Right lobe of liver (tissue), 6 donors: Measurements from ENCODE around the gene C1QTNF6. TPM values are rescaled to one million over a fixed set of nuclear protein-coding genes. Genes with fewer than 3 reads are reported as not detected.
A peak's percentile ranks its signal among the peaks of the same experiment; 100 is the strongest.
"Not testable (repeated sequence)": the region's sequence is repeated elsewhere in the genome, so short reads cannot be mapped to it uniquely, and the experiment has no call there.

Experiments used
- ATAC-seq, 4 donors: fragments of 200-7000 bp; cut with Tn5 transposase; one replicate each; pipeline ENCODE4 v1.9.1; 2020; ENCODE audit warnings: mild to moderate bottlenecking in 4 of 4, moderate library complexity in 4 of 4
- DNase-seq, 3 donors: peaks; one replicate each; pipeline ENCODE4 v3.0.0-alpha.2; 2020
- H3K27ac ChIP-seq, 3 donors: fragments of 200-600 bp; one replicate each; pipeline ENCODE4 v1.8.0; 2022
- H3K27me3 ChIP-seq, 2 donors: fragments of 200-600 bp; one replicate each; pipeline ENCODE4 v1.8.0; 2022
- H3K36me3 ChIP-seq, 4 donors: fragments of 200-600 bp; sonication (generic) in 1 of 4; one replicate each; pipeline versions ENCODE4 v1.5.1 to v1.8.0; 2017 to 2022; ENCODE audit warnings: control low read depth in 1 of 4
- H3K4me1 ChIP-seq, 4 donors: fragments of 200-600 bp; sonication (generic) in 1 of 4; one replicate each; pipeline versions ENCODE4 v1.5.1 to v1.8.0; 2017 to 2022; ENCODE audit warnings: control low read depth in 1 of 4
- H3K4me3 ChIP-seq, 3 donors: fragments of 200-600 bp; one replicate each; pipeline ENCODE4 v1.8.0; 2022
- H3K9me3 ChIP-seq, 4 donors: fragments of 200-600 bp; sonication (generic) in 1 of 4; one replicate each; pipeline versions ENCODE4 v1.5.1 to v1.8.0; 2017 to 2022; ENCODE audit warnings: control low read depth in 1 of 4
- POLR2A ChIP-seq: fragments of 450-650 bp; IDR thresholded peaks from one replicate; pipeline ENCODE4 v1.6.1; 2017; ENCODE audit warnings: antibody characterized with exemption, mild to moderate bottlenecking
- WGBS: methylation state at CpG from one replicate; pipeline ENCODE4 v1.1.6; 2018; ENCODE audit warnings: low coverage, low lambda C conversion rate; ENCODE audit not compliant: insufficient coverage; ENCODE audit errors: missing lambda C conversion rate; 5-methylcytosine and 5-hydroxymethylcytosine counted together
- intact Hi-C, 2 donors: fragments of 100-400 bp; cut with DNase I; formaldehyde crosslinking; loops; one replicate each; pipeline versions ENCODE4 v1.11.2 to v1.14.1; 2022
- total RNA-seq, 6 experiments: library from RNA; depleted of rRNA in 2 of 6; stranded (reverse); fragments of >200 nt in 2 of 6; fragmentation: NEBNext Ultra II Directional in 3 of 6; extraction: Animal tissue kit (Norgen Biotek cat#: 25700) in 3 of 6; gene quantifications; one replicate each; pipeline versions ENCODE4 v1.1.0 to v1.2.4, GENCODE V29; 2016 to 2023
- TF ChIP-seq, protein P1 (sequence below), 4 donors: fragments of 200-600 bp in 3 of 4; fragments of 450-650 bp in 1 of 4; IDR thresholded peaks; one replicate each; pipeline versions ENCODE4 v1.5.1 to v1.8.0; 2016 to 2022; ENCODE audit warnings: antibody characterized with exemption in 4 of 4, mild to moderate bottlenecking in 2 of 4
- donor health status: DM: no; HTN: yes; CAD: no.
- donor health status: DM: no; HTN: no; CAD: no.
- donor health status: DM: no; HTN: no; CAD: no.
- donor health status: DM: no; HTN: yes; CAD: no.
- donor health status: DM: no; HTN: yes; CAD: no.

C1QTNF6 gene
- total RNA-seq, 6 experiments from 2014 or later: 3.3 to 12.6 (median 6.3) TPM

DNA sequence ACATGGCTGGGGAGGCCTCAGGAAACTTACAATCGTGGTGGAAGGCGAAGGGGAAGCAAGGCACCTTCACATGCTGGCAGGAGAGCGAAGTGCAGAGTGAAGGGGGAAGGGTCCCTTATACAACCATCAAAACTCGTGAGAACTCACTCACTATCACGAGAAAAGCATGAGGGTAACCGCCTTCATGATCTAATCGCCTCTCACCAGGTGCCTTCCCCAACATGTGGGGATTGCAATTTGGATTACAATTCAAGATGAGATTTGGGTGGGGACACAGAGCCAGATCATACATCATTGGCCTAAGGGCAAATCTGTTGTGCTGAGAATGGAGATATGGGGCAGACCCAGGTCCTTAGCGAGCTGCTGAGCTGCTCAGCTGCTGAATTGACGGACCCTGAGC, 13.1 kb downstream of the C1QTNF6 start:
- ATAC-seq: no peak
- peaks cover 0 to 21% (median 10%) of the 10 kb centered on the region in 4 donors for H3K4me1 ChIP-seq
- WGBS: 88% methylated on average over 3 of the region's 9 CpGs

DNA sequence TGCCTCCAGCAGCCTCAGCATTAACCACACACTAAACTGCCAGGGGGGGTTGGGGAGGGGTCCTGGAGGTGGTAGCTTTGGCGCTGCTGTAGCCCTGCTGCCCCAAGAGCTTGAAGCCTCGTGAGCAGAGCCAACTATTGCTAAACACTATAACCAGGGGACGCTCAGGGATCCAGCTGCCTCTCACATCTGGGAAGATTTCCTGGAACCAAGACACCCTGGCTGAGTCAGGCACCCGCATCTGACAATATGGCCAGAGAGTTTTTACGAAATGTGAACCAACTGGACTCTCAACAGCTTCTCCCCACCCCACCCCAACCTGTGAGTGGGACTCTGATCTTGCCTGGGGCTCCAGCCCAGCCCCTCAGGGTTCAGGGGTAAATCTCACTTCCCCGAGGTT, 14.3 kb downstream of the C1QTNF6 start:
- no peak for TF ChIP-seq POLR2A
- TF ChIP-seq, protein P1, sequence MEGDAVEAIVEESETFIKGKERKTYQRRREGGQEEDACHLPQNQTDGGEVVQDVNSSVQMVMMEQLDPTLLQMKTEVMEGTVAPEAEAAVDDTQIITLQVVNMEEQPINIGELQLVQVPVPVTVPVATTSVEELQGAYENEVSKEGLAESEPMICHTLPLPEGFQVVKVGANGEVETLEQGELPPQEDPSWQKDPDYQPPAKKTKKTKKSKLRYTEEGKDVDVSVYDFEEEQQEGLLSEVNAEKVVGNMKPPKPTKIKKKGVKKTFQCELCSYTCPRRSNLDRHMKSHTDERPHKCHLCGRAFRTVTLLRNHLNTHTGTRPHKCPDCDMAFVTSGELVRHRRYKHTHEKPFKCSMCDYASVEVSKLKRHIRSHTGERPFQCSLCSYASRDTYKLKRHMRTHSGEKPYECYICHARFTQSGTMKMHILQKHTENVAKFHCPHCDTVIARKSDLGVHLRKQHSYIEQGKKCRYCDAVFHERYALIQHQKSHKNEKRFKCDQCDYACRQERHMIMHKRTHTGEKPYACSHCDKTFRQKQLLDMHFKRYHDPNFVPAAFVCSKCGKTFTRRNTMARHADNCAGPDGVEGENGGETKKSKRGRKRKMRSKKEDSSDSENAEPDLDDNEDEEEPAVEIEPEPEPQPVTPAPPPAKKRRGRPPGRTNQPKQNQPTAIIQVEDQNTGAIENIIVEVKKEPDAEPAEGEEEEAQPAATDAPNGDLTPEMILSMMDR (IDR thresholded peaks at IDR 0.05): no peak
- ATAC-seq (no peak), DNase-seq (peak in 2 of 3 donors; percentile 24 to 25)
- intact Hi-C loops: no loop called here
- Histone ChIP-seq H3K4me3 (no peak overlapping the region), H3K36me3 (no peaks in the 10 kb centered on the region), H3K27ac (no peak overlapping the region), H3K9me3 (no peaks in the 10 kb centered on the region), H3K4me1 (peaks cover 0 to 12% (median 7%) of the 10 kb centered on the region in 4 donors), H3K27me3 (no peaks in the 10 kb centered on the region)
- 92% methylated on average over 2 of the region's 6 CpGs for WGBS

More for the DNA sequence above, 13.1 kb downstream of the C1QTNF6 start:
- TF ChIP-seq POLR2A: no peak
- TF ChIP-seq, protein P1 (IDR thresholded peaks at IDR 0.05): no peak
- peak in 1 of 3 donors; percentile 22 for DNase-seq
- H3K27me3 ChIP-seq: no peaks in the 10 kb centered on the region
- no peak overlapping the region for H3K27ac ChIP-seq
- no peak overlapping the region for H3K4me3 ChIP-seq
- no peaks in the 10 kb centered on the region for H3K9me3 ChIP-seq
- intact Hi-C loops: no loop called here
- H3K36me3 ChIP-seq: no peaks in the 10 kb centered on the region

DNA sequence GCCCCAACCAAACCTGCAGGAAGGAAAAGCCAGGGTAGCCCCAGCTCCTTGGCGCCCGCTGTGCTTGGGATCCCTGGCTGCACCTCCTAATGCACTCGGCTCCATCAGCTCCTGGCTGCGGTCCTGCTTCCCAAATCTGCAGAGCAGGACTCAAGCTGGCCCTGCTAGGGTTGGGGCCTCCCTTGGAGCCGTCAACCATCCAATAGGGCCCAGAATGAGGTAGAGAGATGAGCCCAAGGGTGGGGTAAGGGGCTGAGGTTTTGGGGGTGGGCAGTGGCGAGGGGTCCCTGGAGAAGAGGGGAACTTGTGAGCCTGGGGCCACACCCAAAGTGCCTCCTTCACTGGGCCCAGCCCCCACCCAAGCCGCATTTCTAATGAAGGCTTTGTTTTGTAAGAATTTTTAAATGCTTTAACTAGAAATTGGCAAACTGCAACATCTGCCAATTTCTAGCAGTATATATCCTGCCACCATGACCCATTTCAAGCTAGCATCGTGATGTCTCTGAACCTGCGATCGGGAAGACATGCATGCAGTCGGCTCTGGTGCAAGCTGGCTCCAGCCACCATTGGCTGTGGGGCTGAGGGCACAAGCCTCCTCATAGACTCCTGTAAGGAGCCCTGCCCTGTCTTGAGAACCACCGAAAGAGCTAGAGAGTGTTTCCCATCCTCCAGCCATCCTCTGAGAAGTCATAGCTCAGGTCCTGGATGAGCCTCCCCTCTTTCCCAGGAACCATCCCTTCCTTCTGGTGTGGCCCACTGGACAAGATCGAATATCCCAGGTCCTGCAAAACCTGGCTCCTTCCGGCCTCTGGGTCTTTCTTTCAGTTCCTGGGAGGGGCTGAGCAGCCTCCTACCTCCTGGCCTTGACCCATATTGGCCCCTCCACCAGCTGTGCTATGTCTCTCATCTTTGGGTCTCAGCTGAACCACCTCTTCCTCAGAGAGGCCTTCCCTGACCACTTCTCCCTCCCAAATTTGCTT, 15.5 kb downstream of the C1QTNF6 start:
- Histone ChIP-seq H3K27me3 (no peaks in the 10 kb centered on the region), H3K36me3 (no peaks in the 10 kb centered on the region), H3K4me1 (peaks cover 0 to 10% (median 5%) of the 10 kb centered on the region in 4 donors), H3K27ac (no peak overlapping the region), H3K4me3 (no peak overlapping the region), H3K9me3 (no peaks in the 10 kb centered on the region)
- intact Hi-C loops: no loop called here
- DNase-seq (peak in 2 of 3 donors; percentile 31 to 39), ATAC-seq (no peak)
- WGBS: 84% methylated on average over 11 of the region's 14 CpGs
- TF ChIP-seq, protein P1 (IDR thresholded peaks at IDR 0.05): no peak
- TF ChIP-seq POLR2A: no peak

DNA sequence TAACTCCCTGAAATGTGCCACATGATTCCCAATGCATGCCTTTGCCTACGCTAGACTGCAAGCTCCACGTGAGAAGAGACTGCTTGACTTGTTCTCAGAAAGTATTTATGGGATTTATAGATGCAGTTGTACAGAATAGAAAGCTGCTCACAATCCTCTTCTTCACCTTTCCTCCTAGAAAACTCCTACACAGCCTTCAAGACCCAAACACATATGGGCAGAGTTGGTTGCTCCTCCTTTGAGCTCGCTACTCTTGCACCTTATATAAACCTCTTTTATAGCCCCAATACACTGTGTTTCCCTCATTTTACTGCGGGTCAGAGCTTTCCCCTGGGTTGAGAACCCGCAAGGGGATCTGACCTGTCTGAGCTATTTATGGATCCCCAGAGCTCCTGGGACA, 16.4 kb downstream of the C1QTNF6 start:
- no peak overlapping the region for H3K27ac ChIP-seq
- no peaks in the 10 kb centered on the region for H3K27me3 ChIP-seq
- H3K36me3 ChIP-seq: no peaks in the 10 kb centered on the region
- no peak for ATAC-seq
- intact Hi-C loops: no loop called here
- peak in 1 of 3 donors; percentile 13 for DNase-seq
- whole genome bisulfite sequencing: 94% methylated on average over 3 of the region's 5 CpGs
- H3K4me1 ChIP-seq: peaks cover 0 to 16% (median 8%) of the 10 kb centered on the region in 4 donors
- TF ChIP-seq, protein P1 (IDR thresholded peaks at IDR 0.05): no peak
- TF ChIP-seq POLR2A: no peak
- no peak overlapping the region for H3K4me3 ChIP-seq
- no peaks in the 10 kb centered on the region for H3K9me3 ChIP-seq

DNA sequence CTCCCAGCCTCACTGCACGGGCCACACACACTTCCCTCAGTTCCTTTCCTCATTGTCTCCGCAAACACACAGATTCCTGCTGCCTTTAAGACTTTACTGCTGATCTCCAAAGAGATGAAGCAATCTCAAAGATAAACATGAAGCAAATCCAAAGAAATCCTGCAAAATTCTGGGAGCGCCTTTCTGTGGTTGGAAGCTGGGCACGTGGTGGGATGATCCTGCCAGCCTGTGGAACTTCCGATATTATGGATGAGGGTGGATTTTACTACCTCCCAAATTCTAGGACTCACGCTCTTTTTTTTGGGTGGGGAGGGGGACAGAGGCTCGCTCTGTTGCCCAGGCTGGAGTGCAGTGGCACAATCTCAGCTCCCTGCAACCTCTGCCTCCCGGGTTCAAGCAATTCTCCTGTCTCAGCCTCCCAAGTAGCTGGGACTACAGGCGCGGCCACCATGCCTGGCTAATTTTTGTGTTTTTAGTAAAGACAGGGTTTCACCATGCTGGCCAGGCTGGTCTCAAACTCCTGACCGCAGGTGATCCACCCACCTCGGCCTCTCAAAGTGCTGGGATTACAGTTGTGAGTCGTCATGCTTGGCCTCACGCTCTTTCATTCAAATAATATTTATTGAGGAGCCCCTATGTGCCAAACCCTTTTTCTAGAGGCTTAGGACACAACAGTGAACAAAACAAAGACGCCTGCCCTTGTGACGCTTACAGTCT, 17.2 kb downstream of the C1QTNF6 start:
- ATAC-seq, H3K9me3 ChIP-seq, H3K27ac ChIP-seq, intact Hi-C loops, H3K27me3 ChIP-seq, H3K36me3 ChIP-seq, H3K4me3 ChIP-seq: not testable (repeated sequence)
- peak in 1 of 3 donors; percentile 16 for DNase-seq
- 100% methylated on average over 11 of the region's 16 CpGs for WGBS
- H3K4me1 ChIP-seq: peaks cover 0 to 17% (median 8%) of the 10 kb centered on the region in 4 donors
